NCI-H1930 (cell line): Measurements from ENCODE around the gene KCTD2.

Source experiments
- DNase-seq, 2 experiments: peaks; one replicate each; lab custom pipeline; 2025; lab: John Stamatoyannopoulos, UW

Gene KCTD2

DNA sequence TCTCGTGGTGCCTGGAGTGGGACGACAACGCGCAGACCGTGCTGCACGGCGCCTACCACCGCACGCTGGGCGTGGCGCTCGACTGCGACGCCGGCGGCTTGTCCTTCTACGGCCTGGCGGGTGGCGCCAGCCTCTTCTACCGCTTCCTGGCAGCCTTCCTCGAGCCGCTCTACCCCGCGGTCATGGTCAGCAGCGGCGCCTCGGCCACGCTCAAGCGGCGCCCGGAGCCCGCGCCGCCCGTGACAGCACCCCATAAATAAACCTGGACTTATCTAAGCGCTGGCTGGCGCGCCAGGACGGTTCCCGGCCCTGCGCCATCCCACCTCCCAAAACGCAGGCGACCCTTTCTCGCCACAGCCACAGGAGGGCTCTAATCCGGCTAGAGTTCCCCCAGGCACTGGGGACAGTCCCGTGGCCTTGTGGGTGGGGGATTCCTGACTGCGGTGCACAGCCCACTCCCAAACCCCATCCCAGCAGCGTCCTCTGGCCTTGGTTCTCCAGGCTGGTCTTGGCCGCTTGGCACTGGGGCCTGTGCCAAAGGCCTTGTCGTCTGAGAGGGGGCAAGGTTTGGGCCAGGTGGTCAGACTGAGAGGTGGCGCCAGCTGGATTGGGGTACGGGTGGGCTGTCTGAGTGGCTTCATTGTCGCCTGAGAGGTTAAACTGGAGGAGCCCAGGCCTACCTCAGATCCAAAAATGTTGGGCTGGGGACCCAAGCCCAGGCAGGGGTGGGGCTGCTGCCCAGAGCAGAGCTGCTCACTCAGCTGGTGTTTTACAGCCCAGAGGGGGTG is 30.7 kb downstream of the KCTD2 start:
- DNase-seq, result peak; percentile 48 to 71

DNA sequence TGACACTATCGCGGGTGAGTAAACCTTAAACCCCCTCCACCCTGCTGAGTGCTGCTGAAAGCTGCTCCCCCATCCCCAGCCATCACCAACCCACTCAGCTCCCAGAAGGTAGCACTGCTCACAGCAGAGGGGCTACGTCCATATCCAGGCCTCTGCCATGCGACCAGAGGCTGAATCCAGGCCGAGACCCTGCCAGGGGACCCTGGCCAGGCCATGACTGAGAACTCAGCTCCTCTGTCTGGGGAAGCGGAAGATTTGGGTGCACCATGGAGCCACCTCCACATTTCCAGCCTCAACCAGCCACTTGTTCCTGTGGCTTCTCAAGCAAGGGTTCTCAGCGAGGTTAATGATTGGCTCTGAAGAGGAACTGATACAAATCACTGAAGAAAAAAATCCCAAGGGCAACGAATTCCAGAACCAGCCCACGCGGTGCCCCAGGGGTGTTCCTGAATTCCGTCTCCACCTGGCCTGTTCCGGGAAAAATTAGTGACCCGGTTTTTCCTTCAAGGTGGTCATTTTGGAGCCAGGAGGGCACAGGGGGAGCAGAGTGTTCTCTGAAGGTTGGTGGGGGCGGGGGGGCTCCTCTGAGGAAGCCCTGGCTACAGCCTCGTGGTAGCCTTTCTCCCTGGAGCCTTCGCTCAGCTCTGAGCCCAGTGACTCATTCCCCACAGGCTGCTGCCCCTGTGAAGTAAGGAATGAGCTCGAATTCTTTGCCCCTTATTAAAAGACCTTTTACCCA is 31.4 kb downstream of the KCTD2 start:
- DNase-seq, result no peak

DNA sequence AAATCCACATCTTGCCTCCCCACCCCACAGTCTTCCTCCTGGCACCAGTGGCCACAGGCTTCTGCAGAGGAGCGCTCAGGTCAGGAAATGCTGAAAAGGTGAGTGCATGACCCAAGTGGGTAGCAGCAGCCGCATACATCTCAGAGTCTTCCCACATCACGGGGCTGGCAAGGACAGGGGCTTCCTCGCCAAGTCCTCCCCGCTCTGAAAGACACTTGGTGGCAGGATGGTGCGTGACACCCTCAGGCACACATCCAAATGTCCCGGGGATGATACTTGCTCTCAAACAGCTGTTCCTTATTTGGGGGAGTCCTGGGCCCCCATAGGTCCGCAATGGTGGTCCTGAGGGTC is 32.0 kb downstream of the KCTD2 start:
- DNase-seq, result no peak

DNA sequence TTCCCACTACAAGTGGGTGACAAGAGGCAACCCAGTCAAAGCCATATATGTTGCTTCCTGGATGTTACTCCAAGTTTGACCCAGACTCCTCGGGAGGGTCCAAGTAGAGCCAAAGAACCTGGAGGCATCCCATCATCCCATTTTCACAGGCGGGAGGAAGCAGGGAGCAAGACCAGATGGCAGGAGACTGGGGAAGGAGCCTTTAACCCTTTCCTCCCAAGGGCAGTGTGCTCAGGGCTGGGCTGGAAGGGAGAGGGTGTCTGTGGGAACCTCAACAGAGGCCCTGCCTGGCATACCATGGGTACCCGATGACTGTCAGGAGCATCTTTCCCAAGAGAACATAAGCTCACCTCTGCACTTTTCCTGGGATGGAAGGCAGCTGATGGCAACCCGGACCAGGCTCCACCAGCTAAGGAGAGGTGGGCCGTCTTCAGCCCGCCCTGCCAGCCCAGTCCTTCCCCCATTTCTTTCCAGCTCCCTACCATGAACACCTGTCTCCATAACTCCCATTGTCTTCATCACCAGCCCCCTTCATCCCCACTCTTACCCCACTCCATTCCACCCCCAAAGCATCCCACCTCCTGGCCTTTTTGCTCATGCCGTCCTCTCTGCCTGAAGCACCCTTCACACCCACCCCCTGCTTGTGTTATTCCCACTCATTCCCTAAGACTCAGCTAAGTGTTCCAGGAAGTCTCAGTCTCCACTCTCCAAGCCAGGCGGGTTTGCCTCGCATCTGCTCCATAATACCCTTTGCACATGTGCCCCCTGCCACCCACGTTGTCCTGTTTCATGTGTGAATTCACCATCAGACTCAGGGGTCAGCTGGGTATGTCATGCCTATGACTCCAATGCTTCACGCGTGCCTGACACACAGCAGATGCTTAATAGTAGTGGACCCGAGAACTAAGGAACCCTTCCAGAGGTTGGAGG is 34.9 kb downstream of the KCTD2 start:
- DNase-seq, result no peak

DNA sequence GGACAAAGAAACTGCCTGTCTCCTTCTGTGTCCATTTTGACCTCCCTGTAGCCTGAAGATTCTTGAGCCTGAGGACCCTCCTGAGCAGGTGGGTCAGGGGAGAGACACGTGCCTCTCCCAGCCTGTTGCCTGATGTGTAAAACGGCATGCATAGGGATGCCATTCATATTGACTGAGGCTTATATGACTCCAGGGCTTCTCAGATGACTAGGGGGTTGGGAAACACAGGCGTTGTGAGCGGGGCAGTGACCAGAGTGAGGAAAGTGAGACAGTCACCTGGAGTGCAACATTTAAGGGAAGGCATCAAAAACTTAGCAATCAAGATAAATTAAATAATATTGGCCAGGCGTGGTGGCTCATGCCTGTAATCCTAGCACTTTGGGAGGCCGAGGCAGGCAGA is 35.7 kb downstream of the KCTD2 start:
- no peak for DNase-seq

DNA sequence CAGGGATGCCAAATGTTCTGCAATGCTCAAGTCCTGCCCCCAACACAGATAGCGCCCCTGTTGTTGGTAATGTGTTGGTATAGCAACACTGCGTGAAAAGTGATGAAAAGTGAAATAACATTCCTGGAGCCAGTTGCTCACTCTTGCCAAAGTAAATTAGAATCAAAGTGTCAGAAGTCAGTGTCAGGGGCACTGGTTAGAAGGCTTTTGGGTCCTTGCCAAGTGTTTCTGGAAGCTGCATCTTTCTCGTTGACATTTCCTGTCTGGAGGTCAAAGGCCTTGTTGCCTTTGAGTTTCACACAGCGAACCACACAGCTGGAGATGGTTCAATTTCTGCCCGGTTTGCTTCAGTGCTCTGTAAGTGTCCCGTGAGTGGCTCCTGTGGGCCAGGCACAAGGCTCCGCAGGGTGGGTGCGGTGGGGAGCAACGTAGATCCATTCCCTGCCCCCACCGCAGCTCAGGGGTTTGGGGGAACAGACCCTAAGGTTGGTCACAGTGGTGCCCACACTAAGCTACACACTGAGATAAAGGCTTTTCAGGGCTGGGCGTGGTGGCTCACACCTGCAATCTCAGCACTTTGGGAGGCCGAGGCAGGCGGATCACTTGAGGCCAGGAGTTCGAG is 37.1 kb downstream of the KCTD2 start:
- no peak for DNase-seq

DNA sequence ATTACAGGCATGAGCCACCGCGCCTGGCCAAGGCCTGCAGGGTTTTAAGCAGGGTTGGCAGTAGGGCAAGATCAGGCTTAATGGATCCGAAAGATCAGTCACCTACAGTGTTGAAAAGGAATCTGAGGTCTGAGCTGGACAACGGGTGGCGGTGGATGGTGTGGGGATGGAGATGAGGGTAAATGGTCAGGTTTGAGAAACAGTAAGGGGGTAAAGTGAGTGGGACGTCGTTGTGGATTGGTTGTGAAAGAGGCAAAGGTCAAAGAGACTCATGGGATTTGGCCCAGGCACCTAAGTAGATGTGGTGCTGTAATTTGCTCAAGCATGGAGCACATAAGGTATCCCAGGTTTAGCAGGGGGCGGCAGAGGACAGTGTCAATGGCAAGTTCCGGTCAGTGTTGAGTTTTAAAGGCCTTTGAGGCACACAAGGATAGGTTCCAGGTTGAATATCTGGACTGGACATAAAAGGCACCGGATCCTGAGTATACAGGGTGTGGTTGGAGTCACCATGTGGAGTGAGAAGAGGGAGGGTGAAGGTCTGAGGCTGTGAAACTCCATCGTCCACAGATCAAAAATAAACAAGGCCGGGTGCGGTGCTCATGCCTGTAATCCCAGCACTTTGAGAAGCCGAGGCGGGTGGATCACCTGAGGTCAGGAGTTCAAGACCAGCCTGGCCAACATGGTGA is 39.6 kb downstream of the KCTD2 start:
- no peak for DNase-seq

DNA sequence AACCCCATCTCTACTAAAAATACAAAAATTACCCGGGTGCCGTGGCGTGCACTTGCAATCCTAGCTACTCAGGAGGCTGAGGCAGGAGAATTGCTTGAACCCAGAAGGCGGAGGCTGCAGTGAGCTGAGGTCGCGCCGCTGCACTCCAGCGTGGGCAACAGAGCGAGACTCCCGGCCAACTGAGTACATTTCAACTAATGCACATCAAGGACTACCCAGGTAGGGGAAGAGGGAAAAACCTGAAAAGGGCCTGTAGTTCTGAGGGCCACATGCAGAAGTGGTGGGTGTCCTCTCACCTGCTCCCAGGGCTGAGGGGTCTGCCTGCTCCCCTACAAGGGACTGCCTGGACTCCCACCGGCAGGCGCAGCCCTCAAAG is 40.1 kb downstream of the KCTD2 start:
- no peak for DNase-seq

DNA sequence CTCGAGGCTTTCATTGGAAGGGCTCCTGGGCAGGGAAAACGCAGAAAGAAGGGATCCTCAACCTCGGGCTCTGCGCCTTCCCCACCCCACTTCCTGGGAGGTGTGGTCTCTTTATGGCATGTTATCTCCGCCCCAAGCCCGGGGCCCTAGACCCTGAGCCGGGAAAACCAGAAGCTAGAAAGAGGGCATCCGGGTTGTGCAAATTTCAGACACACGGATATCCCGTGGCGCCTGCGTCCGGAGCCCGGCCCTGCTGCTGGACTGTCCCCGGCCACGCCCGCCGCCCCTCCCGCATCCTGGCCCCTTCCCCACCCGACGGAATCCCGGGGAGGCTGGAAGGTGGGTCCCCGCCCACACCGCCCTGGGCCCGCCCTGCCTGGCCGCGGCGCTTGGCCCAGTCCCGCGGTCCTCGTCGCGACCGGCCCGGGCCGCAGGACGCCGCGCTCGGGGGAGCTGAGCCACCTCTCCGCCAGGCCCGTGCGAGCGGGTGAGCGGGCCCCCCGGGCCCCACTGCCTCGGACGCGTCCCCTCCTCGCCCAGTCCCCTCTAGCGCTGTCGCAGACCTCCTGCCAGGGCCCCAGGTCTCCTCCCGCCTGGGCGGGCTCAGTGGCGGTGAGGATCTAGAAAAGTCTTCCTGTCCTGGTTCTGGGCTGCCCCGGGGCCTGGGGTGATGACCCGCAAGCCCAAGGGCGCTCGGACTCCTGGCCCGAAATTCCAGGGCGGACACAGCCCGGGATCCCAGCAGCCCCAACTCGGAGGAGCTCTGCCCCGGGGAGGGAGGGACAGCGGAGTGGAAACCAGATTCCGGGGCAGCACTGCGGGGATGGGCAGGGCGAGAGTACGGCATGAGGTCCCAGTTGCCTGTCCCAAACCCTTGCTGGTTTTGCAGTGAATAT is 40.8 kb downstream of the KCTD2 start, which contains the start of gene SLC16A5:
SLC16A5 (plus strand) TSS at position 397 of the 896 bp plus-strand sequence. CDS start 5,683 bp downstream, outside the sequence.
- DNase-seq, result no peak

DNA sequence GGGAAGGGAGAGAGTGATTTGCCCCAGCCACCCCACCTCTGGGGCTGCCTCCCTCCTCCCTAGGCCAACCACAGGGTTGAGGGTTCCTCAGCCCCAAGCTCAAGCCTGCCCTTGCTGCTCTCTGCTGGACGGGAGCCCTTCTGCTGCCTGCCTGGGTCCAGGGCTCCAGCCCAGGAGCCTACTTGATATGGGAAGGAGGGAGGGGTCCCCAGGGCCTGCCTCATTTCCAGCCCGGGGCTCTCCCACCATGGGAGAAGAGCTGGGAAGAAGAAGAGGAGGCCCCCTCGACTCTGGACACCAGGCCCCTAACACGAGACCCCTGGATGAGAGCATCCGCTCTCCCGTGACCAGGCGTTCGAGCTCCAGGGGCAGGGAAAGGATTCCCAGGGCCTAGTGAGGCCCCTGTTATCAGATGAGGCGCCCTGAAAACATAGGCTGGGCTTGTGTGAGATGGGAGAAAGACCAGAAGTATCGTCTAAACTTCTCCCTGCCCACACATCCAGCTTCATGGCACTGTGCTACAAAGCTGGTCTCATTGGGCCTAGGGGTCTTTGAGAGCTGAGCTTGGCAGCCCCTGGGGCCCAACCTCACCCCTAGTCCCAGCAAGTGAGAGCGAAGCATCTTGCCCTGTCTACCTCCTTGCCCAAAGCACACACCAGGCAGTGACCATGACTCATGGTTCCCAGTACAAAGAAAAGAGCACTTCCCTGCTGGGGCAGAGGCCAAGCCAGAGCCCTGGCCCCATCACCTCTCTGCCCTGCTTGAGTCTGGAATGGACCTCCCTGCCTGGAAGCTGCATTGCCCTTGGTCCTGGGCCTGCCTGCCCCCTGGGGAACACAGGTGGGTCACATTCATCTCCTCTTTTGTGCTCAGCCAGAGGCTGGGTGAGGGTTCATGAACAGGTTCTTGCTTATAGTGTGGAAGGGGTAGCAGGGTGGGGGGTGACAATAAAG is 41.7 kb downstream of the KCTD2 start:
- DNase-seq, result no peak

DNA sequence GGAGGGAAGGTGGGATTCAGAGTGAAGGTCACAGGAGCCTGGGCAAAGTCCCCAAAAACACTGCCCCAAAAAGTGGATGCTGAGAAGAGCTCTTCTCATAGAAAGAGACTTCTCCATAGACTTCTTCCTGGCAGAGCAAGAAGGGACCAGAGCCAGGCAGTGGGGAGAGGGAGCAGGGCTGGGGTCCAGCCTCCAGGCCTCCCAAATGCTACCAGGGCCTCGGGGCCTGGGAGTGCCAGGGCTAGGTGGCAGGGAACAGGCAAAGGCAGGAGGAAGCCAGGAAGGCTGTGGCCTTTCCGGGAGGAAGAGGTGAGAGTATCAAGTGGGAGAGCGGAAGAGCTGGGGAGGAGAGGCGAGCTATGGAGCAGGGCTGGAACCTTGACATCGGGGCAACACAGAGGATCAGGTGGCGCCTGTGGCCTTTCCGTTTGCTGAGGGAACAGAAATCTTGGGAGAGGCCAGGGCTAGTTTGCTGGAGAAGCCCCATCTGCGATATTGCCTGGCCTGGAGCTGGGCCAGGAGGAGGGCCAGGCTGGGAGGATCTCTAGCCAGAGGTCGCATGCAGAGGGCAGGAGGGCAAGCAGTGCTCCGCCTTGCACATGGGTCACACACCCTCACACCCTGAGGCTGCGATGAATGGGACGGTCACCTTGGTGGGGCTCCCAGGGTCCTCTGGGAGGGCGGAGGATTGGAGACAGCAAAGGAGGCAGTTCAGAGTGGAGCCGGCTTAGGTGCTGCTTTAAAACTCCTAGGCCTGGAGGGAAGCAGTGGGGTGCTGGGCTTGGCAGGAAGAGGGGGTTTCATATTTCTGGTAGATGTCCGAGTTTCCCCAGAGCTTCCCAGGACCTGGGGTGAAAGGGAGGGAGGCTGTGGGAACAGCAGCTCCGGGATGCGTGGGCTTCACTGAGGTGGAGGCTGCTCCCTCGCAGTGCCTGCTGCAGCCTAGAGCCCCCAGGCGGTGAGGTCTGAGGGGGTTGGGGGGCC is 44.1 kb downstream of the KCTD2 start:
- DNase-seq, result no peak

DNA sequence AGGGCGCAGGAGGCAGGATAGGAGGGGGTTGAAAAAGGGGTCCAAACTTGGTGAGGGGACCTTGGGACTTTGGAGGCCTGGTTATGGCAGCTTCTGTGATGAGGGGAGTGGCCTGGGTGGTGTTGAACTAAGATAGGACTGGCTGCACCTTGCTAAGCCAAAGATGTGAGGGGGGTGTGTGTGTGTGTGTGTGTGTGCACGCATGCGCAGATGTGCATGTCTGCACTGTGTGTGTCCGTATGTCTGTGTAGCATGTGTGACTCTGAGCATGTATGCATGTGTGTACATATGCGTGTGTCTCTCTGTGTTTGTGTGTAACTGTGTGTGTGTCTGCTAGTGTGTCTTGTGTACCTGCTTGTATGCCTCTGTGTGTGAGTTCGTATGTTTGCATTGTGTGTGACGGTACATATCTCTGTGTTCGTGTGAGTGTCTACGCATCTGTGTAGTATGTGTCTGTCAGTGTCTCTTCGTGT is 44.9 kb downstream of the KCTD2 start:
- DNase-seq, result no peak

DNA sequence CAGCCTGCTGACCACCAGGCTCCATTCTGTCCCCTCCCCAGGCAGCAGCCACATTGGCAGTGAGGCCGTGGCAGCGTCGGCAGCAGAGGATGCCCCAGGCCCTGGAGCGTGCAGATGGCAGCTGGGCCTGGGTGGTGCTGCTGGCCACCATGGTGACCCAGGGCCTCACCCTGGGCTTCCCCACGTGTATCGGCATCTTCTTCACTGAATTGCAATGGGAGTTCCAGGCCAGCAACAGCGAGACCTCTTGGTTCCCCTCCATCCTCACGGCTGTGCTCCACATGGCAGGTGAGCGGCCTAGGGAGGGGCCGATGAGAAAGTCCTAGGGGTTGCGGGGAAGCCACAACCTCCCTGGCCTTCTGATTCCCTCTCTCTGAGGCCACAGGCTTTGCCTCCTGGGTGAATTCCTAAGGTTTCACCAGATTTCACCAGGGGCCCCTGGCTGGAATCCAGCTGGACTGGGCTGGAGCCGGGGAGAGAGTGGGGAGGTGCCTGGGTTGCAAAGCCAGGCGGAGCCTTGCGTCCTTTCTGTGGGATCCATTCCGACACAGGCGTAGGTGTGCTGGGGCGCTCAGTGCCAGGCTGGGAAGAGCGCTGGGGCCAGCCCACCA is 46.6 kb downstream of the KCTD2 start:
- DNase-seq, result no peak

DNA sequence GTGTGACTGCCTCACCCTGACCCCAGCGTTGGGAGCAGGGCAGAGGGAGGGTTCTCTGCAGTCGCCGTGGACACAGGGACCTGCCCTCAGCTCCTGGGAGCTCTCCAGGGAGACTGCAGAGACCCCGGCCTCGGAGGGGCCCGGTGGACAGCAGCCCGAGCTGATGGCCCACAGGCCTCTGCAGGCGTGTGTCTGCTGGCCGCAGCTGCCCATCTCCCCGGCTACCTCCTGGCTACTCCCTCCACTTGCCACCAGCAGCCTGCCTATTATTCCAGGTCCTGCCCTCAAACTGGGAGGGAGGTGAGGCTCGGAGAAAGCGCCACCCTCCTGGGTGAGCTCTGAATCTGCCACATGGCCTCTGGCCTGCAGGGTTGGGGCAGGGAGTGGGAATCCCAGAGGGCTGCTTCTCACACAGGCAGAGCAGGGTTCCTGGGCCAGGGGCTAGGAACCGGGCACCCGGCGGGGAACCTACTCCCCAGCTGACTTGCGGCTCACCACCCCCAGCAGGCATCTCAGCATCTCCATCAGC is 47.9 kb downstream of the KCTD2 start:
- DNase-seq, result no peak

DNA sequence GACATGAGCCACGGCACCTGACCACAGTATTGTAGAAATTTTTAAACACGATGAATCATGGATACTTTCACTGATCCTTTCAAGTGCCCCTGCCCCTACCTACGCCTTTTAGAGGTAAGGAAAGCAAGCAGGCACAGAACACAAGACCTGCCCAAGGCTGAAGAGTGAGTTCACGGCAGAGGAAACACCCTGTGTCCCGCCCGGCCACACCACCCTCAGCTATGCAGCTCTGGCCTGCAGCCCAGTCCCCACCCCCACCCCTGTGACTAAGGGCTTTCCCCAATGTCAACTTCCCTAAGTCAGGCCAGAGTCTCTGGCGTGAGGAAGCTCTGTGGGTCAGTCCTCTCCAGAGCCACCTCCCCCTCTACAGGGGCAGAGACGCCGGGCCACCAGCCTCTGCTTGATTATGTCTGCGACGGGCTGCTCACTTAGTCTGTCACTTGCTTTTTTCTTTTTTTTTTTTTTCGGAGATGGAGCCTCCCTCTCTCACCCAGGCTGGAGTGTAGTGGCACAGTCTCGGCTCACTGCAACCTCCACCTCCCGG is 49.1 kb downstream of the KCTD2 start:
- no peak for DNase-seq

DNA sequence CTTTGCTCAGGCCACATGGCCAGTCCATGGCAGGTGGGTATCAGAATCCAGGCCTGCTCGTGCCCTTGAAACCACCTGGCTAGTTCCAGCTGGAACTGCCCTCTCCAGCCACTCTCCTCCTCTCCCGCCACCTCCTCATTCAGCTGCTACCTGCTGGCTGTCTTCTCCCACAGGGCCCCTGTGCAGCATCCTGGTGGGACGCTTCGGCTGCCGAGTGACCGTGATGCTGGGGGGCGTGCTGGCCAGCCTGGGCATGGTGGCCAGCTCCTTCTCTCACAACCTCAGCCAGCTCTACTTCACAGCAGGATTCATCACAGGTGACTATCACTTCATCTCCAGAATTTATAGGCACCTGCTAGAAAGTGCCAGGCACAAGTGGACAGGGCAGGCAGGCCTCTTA is 50.8 kb downstream of the KCTD2 start:
- no peak for DNase-seq

DNA sequence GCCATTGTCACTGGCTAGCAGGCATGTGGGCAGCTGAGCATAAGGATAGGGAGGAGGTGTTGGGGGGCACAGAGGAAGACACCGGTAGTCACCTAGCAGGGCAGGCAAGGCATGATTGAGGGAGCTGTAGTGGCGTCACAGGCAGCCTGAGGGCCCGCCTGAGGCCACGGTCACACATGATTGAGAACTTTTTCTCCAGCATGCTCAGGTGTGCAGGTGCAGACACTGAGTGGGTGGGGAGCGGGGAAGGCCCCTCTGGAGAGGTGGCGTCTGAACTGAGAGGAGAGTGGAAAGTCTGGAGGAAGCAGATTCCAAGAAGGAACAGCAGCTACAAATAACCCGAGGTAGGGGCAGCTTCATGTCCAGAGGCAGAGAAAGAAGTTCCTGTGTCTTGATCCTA is 51.8 kb downstream of the KCTD2 start:
- no peak for DNase-seq
